Mesenchymal stem cell (in vitro differentiated cells and primary cell): ENCODE data around the gene BRSK2.

Experiments used
- DNase-seq: peaks from one replicate; pipeline ENCODE4 v3.0.0-alpha.2; 2013
- H2AFZ ChIP-seq: one replicate; pipeline ENCODE4 v1.6.1; 2013; ENCODE audit warnings: low read depth, mild to moderate bottlenecking, control low read depth, inconsistent platforms, low read length, moderate library complexity
- H2AK5ac ChIP-seq: 2 replicates; pipeline ENCODE4 v1.6.1; 2013; ENCODE audit warnings: low read length, moderate library complexity, mild to moderate bottlenecking, inconsistent platforms; ENCODE audit not compliant: severe bottlenecking
- H2BK120ac ChIP-seq: one replicate; pipeline ENCODE4 v1.6.1; 2013; ENCODE audit warnings: low read depth, mild to moderate bottlenecking, inconsistent platforms, low read length, moderate library complexity
- H2BK12ac ChIP-seq, 2 experiments: one replicate each; pipeline ENCODE4 v1.6.1; 2013; ENCODE audit warnings: inconsistent platforms in 2 of 2, low read length in 2 of 2, mild to moderate bottlenecking in 2 of 2, moderate library complexity in 2 of 2, control low read depth in 1 of 2
- H2BK15ac ChIP-seq: one replicate; pipeline ENCODE4 v1.6.1; 2013; ENCODE audit warnings: mild to moderate bottlenecking, low read depth, inconsistent platforms; ENCODE audit not compliant: poor library complexity, severe bottlenecking
- H2BK5ac ChIP-seq: 2 replicates; pipeline ENCODE4 v1.6.1; 2013; ENCODE audit warnings: low read depth, mild to moderate bottlenecking, low read length, control low read depth, inconsistent platforms; ENCODE audit not compliant: poor library complexity, severe bottlenecking
- H3K14ac ChIP-seq, 2 experiments: one replicate each; pipeline ENCODE4 v1.6.1; 2013; ENCODE audit warnings: inconsistent platforms in 2 of 2, low read length in 2 of 2, control low read depth in 1 of 2, mild to moderate bottlenecking in 1 of 2, moderate library complexity in 1 of 2
- H3K18ac ChIP-seq, 2 experiments: one replicate each; pipeline ENCODE4 v1.6.1; 2013; ENCODE audit warnings: inconsistent platforms in 2 of 2, low read length in 2 of 2, control low read depth in 1 of 2, low read depth in 1 of 2, mild to moderate bottlenecking in 1 of 2
- H3K23ac ChIP-seq, 2 experiments: one replicate each; pipeline ENCODE4 v1.6.1; 2013; ENCODE audit warnings: inconsistent platforms in 2 of 2, low read length in 2 of 2, mild to moderate bottlenecking in 2 of 2, moderate library complexity in 2 of 2, control low read depth in 1 of 2
- H3K27ac ChIP-seq: 2 replicates; pipeline ENCODE4 v1.5.1; 2013; ENCODE audit warnings: mild to moderate bottlenecking, moderate library complexity, low read length, control low read depth, inconsistent platforms; ENCODE audit not compliant: poor library complexity, severe bottlenecking
- H3K27me3 ChIP-seq, 2 experiments: 2 replicates each; pipeline versions ENCODE4 v1.6.1 to v1.7.0; 2013; ENCODE audit warnings: low read length in 2 of 2, mild to moderate bottlenecking in 2 of 2, moderate library complexity in 2 of 2, control low read depth in 1 of 2, inconsistent platforms in 1 of 2; ENCODE audit not compliant: control insufficient read depth in 1 of 2, insufficient read depth in 1 of 2
- H3K36me3 ChIP-seq, 2 experiments: 2 replicates each; pipeline versions ENCODE4 v1.6.1 to v1.7.0; 2013; ENCODE audit warnings: low read length in 2 of 2, control low read depth in 1 of 2, inconsistent platforms in 1 of 2, low read depth in 1 of 2, mild to moderate bottlenecking in 1 of 2; ENCODE audit not compliant: insufficient read depth in 2 of 2, control insufficient read depth in 1 of 2
- H3K4ac ChIP-seq, 2 experiments: one replicate each; pipeline ENCODE4 v1.6.1; 2013; ENCODE audit warnings: inconsistent platforms in 2 of 2, low read length in 2 of 2, mild to moderate bottlenecking in 2 of 2, moderate library complexity in 2 of 2, control low read depth in 1 of 2, low read depth in 1 of 2
- H3K4me1 ChIP-seq: 2 replicates; pipeline ENCODE4 v1.6.1; 2013; ENCODE audit warnings: low read depth, low read length, control low read depth; ENCODE audit not compliant: control insufficient read depth, insufficient read depth
- H3K4me2 ChIP-seq: 2 replicates; pipeline ENCODE4 v1.6.1; 2013; ENCODE audit warnings: low read length, mild to moderate bottlenecking, inconsistent platforms; ENCODE audit not compliant: poor library complexity, severe bottlenecking
- H3K4me3 ChIP-seq, 2 experiments: 2 replicates each; pipeline versions ENCODE4 v1.5.1 to v1.7.0; 2013; ENCODE audit warnings: low read length in 2 of 2, mild to moderate bottlenecking in 2 of 2, control low read depth in 1 of 2, low read depth in 1 of 2; ENCODE audit not compliant: insufficient read depth in 1 of 2
- H3K79me1 ChIP-seq: replicated peaks from 2 replicates; pipeline ENCODE4 v1.6.1; 2013; ENCODE audit warnings: mild to moderate bottlenecking, control low read depth, low read length, inconsistent platforms; ENCODE audit not compliant: poor library complexity, severe bottlenecking
- H3K9ac ChIP-seq: 2 replicates; pipeline ENCODE4 v1.7.0; 2013; ENCODE audit warnings: mild to moderate bottlenecking, low read length, moderate library complexity
- H3K9me3 ChIP-seq: 2 replicates; pipeline ENCODE4 v1.7.0; 2013; ENCODE audit warnings: mild to moderate bottlenecking, low read length; ENCODE audit not compliant: control insufficient read depth
- H4K8ac ChIP-seq: one replicate; pipeline ENCODE4 v1.6.1; 2013; ENCODE audit warnings: inconsistent platforms, mild to moderate bottlenecking, low read length, moderate library complexity
- H4K91ac ChIP-seq: one replicate; pipeline ENCODE4 v1.6.1; 2013; ENCODE audit warnings: mild to moderate bottlenecking, low read length, inconsistent platforms
- WGBS: methylation state at CpG from one replicate; pipeline ENCODE4 v1.1.7; 2013; ENCODE audit warnings: mixed read lengths; 5-methylcytosine and 5-hydroxymethylcytosine counted together

BRSK2 gene

DNA sequence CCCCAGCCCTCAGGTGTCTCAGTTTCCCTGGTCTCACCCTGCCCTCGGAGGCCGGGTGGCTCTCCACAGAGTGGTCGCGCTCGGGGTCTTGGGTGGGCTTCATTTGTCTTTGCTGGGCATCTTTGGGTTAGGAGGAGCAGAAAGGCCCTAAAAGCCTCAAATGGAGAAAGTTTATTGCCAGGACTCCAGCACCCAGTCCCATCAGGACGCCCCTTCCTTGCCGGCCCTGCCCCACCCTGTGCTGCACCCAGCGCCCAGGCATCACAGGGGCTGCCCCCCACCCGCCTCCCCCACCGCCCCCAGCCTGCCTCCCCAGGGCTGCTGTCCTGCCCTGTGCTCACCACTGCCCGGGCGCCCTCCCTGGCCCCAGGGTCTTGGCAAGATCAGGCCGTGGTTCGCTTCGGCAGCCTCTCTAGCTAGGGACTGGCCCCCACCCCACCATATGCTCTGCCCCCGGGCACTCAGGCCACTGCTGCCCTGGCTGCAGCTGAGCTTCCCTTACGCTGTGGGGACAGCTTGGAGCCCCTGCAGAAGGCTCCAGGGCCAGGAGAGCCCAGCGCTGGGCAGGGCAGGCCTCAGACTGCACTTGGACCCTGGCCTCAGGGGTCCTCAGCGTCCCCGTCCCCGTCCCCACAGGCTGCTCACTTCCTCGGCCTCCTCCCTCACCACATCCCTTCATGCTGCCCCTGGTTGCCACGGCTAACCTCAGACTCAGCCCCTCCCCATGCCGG is 65.5 kb downstream of the BRSK2 start:
- H3K4me1 ChIP-seq: peaks cover 4% of the 10 kb centered on the region
- H3K4me3 ChIP-seq: no peak overlapping the region
- no peak overlapping the region for H3K27ac ChIP-seq
- no peaks in the 10 kb centered on the region for H3K79me1 ChIP-seq
- H2BK15ac ChIP-seq: no peak overlapping the region
- no peak overlapping the region for H4K91ac ChIP-seq
- no peak overlapping the region for H3K4me2 ChIP-seq
- H3K9me3 ChIP-seq: no peaks in the 10 kb centered on the region
- H2AK5ac ChIP-seq: no peak overlapping the region
- H2BK12ac ChIP-seq: no peak overlapping the region
- H2BK5ac ChIP-seq: no peak overlapping the region
- 91% methylated on average over 17 of the region's 24 CpGs for WGBS
- no peak for DNase-seq
- H4K8ac ChIP-seq: no peak overlapping the region
- peaks cover 10 to 30% of the 10 kb centered on the region in 2 experiments for H3K27me3 ChIP-seq
- H3K23ac ChIP-seq: no peak overlapping the region
- no peak overlapping the region for H3K18ac ChIP-seq
- no peak overlapping the region for H2AFZ ChIP-seq
- H3K14ac ChIP-seq: no peak overlapping the region
- H2BK120ac ChIP-seq: no peak overlapping the region
- no peak overlapping the region for H3K9ac ChIP-seq
- no peak overlapping the region for H3K4ac ChIP-seq
- H3K36me3 ChIP-seq: peaks cover 0 to 8% of the 10 kb centered on the region in 2 experiments

DNA sequence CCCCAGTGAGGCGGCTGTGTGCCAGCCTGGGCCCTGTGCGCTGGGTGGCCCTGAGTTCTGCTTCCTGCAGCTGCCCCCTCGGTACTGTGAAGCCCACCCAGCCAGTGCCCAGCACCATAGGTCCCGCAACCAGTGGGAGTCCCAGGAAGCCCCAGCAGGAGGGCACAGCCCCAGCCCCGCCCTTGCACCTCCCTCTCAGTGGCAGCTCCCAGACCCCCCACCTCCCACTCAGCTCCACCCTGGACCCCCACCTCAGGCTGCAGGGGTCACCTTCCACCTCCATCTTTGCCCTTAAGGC is 66.0 kb downstream of the BRSK2 start:
- Histone ChIP-seq H4K91ac (no peak overlapping the region), H2BK5ac (no peak overlapping the region), H2AK5ac (no peak overlapping the region), H3K4ac (no peak overlapping the region), H2BK15ac (no peak overlapping the region), H3K4me3 (no peak overlapping the region), H3K9ac (no peak overlapping the region), H3K27ac (no peak overlapping the region), H2BK120ac (no peak overlapping the region), H3K27me3 (peaks cover 10 to 30% of the 10 kb centered on the region in 2 experiments), H2BK12ac (no peak overlapping the region), H2AFZ (no peak overlapping the region), H3K79me1 (no peaks in the 10 kb centered on the region), H3K4me1 (peaks cover 4% of the 10 kb centered on the region), H3K9me3 (no peaks in the 10 kb centered on the region), H3K36me3 (peaks cover 0 to 5% of the 10 kb centered on the region in 2 experiments), H3K18ac (no peak overlapping the region), H3K23ac (no peak overlapping the region), H3K4me2 (no peak overlapping the region), H3K14ac (no peak overlapping the region), H4K8ac (no peak overlapping the region)
- 83% methylated on average over 5 of the region's 5 CpGs for WGBS
- DNase-seq: no peak

DNA sequence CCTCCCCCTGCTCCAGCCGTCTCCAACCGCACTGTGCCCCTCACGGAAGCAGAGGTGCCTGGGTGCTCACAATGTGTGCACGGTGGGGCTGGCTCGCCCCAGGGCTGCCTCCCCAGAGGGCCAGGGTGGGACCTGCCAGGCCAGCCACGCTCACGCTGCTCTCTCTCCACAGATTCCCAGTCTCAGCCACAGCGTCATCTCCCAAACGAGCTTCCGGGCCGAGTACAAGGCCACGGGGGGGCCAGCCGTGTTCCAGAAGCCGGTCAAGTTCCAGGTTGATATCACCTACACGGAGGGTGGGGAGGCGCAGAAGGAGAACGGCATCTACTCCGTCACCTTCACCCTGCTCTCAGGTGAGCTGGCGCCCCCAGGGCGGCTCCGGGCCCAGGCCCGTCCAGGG is 66.4 kb downstream of the BRSK2 start:
- no peak overlapping the region for H2BK12ac ChIP-seq
- WGBS: 85% methylated on average over 22 of the region's 22 CpGs

DNA sequence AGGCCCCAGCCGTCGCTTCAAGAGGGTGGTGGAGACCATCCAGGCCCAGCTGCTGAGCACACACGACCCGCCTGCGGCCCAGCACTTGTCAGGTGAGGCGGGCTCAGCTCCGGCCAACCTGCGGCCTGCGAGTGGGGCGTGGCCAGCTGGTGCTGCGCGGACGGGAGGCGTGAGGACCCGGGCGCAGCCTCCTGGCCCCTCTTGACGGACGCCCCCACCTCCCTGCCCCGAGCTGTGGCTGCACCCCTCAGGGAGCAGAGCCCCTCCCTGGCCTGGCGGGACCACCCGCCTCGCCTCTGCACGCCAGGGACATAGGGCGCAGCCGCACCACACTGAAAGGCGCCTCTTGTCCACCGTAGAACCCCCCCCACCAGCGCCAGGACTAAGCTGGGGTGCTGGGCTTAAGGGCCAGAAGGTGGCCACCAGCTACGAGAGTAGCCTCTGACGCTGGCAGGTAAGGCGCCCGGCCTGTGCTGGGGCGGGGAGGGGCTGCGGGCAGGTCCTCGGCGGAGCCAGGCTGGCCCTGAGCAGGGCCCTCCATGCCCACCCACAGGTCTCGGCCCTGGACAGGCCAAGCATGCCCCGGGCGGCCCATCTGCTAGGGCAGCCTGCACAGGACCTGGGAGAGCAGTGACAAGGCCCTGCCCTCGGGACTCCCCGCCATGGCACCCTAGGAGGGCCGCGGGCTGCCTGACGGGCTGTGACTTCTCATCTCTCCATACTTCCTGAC is 67.0 kb downstream of the BRSK2 start:
- no peak overlapping the region for H3K14ac ChIP-seq
- H2BK120ac ChIP-seq: no peak overlapping the region
- peaks cover 4% of the 10 kb centered on the region for H3K4me1 ChIP-seq
- H3K27me3 ChIP-seq: peaks cover 10 to 29% of the 10 kb centered on the region in 2 experiments
- H3K4ac ChIP-seq: no peak overlapping the region
- H3K23ac ChIP-seq: no peak overlapping the region
- no peaks in the 10 kb centered on the region for H3K9me3 ChIP-seq
- H3K18ac ChIP-seq: no peak overlapping the region
- H2BK5ac ChIP-seq: no peak overlapping the region
- no peak overlapping the region for H2AFZ ChIP-seq
- H2AK5ac ChIP-seq: no peak overlapping the region
- WGBS: 93% methylated on average over 42 of the region's 44 CpGs
- no peak overlapping the region for H3K27ac ChIP-seq
- no peak overlapping the region for H2BK12ac ChIP-seq
- no peak overlapping the region for H4K8ac ChIP-seq
- no peak overlapping the region for H4K91ac ChIP-seq
- DNase-seq: no peak
- no peak overlapping the region for H3K4me3 ChIP-seq
- no peaks in the 10 kb centered on the region for H3K79me1 ChIP-seq
- H2BK15ac ChIP-seq: no peak overlapping the region
- H3K36me3 ChIP-seq: no peaks in the 10 kb centered on the region
- H3K4me2 ChIP-seq: no peak overlapping the region
- no peak overlapping the region for H3K9ac ChIP-seq

More for the DNA sequence above, 66.4 kb downstream of the BRSK2 start:
- no peak overlapping the region for H2BK120ac ChIP-seq
- no peak for DNase-seq
- H3K27ac ChIP-seq: no peak overlapping the region
- no peak overlapping the region for H3K4me2 ChIP-seq
- no peak overlapping the region for H3K4ac ChIP-seq
- H3K4me1 ChIP-seq: peaks cover 4% of the 10 kb centered on the region
- no peak overlapping the region for H3K18ac ChIP-seq
- no peak overlapping the region for H4K91ac ChIP-seq
- H3K23ac ChIP-seq: no peak overlapping the region
- H3K14ac ChIP-seq: no peak overlapping the region
- no peak overlapping the region for H3K9ac ChIP-seq
- H3K79me1 ChIP-seq: no peaks in the 10 kb centered on the region
- H3K4me3 ChIP-seq: no peak overlapping the region
- peaks cover 10 to 30% of the 10 kb centered on the region in 2 experiments for H3K27me3 ChIP-seq
- peaks cover 0 to 2% of the 10 kb centered on the region in 2 experiments for H3K36me3 ChIP-seq
- no peak overlapping the region for H4K8ac ChIP-seq
- no peak overlapping the region for H2BK5ac ChIP-seq
- no peak overlapping the region for H2BK15ac ChIP-seq
- no peaks in the 10 kb centered on the region for H3K9me3 ChIP-seq
- no peak overlapping the region for H2AFZ ChIP-seq
- H2AK5ac ChIP-seq: no peak overlapping the region
